Smooth muscle cell (in vitro differentiated cells): ENCODE data around the gene CYB5R2. TPM values are rescaled to one million over a fixed set of nuclear protein-coding genes. Genes with fewer than 3 reads are reported as not detected.

Experiments used
- DNase-seq: peaks from one replicate; lab custom pipeline; 2025; ENCODE audit not compliant: unreplicated experiment; lab: John Stamatoyannopoulos, UW
- H2AFZ ChIP-seq: fragments of 200-600 bp; sonication (generic); 2 replicates; pipeline ENCODE4 v1.6.0; 2016; ENCODE audit warnings: antibody characterized with exemption, low read depth, mild to moderate bottlenecking
- H3F3A ChIP-seq: fragments of 200-600 bp; sonication (generic); 2 replicates; pipeline ENCODE4 v1.6.0; 2017; ENCODE audit warnings: antibody characterized with exemption, low read depth
- H3K27ac ChIP-seq: fragments of 200-600 bp; sonication (generic); 2 replicates; pipeline ENCODE4 v1.5.1; 2016; ENCODE audit warnings: low read depth, mild to moderate bottlenecking
- H3K27me3 ChIP-seq: fragments of 200-600 bp; sonication (generic); 2 replicates; pipeline ENCODE4 v1.6.1; 2016; ENCODE audit warnings: low read depth, mild to moderate bottlenecking
- H3K36me3 ChIP-seq: fragments of 200-600 bp; sonication (generic); 2 replicates; pipeline ENCODE4 v1.5.1; 2016; ENCODE audit warnings: low read depth
- H3K4me1 ChIP-seq: fragments of 200-600 bp; sonication (generic); 2 replicates; pipeline ENCODE4 v1.5.1; 2016; ENCODE audit warnings: low read depth
- H3K4me2 ChIP-seq: fragments of 200-600 bp; sonication (generic); 2 replicates; pipeline ENCODE4 v1.6.0; 2016; ENCODE audit warnings: mild to moderate bottlenecking
- H3K4me3 ChIP-seq: fragments of 200-600 bp; sonication (generic); 2 replicates; pipeline ENCODE4 v1.5.1; 2016; ENCODE audit warnings: mild to moderate bottlenecking
- H3K79me2 ChIP-seq: fragments of 200-600 bp; sonication (generic); 2 replicates; pipeline ENCODE4 v1.6.0; 2016; ENCODE audit warnings: low read depth, mild to moderate bottlenecking
- H3K9ac ChIP-seq: fragments of 200-600 bp; sonication (generic); 2 replicates; pipeline ENCODE4 v1.6.0; 2016; ENCODE audit warnings: low read depth
- H3K9me3 ChIP-seq: fragments of 200-600 bp; sonication (generic); replicated peaks from 2 replicates; pipeline ENCODE4 v1.5.1; 2016; ENCODE audit warnings: low read depth
- H4K20me1 ChIP-seq: fragments of 200-600 bp; sonication (generic); 2 replicates; pipeline ENCODE4 v1.6.0; 2016; ENCODE audit warnings: low read depth
- CTCF ChIP-seq: fragments of 200-600 bp; sonication (generic); IDR thresholded peaks from 2 replicates; pipeline ENCODE4 v1.5.1; 2017; ENCODE audit warnings: borderline replicate concordance, mild to moderate bottlenecking, antibody characterized with exemption; ENCODE audit not compliant: insufficient read depth, poor library complexity, severe bottlenecking
- WGBS: methylation state at CpG from one replicate; pipeline ENCODE4 v1.1.7; 2016; ENCODE audit warnings: low lambda C conversion rate; 5-methylcytosine and 5-hydroxymethylcytosine counted together
- polyA plus RNA-seq: library from polyadenylated mRNA; unstranded; fragments of >200 nt; fragmentation: Nextera tagmentation; extraction: Ambion mirVana; gene quantifications from 2 replicates; pipeline ENCODE4 v1.2.1, GENCODE V29; 2016
- total RNA-seq: library from RNA; depleted of rRNA; stranded (reverse); fragments of >200 nt; gene quantifications from 2 replicates; pipeline ENCODE4 v1.2.3, GENCODE V29; 2014

CYB5R2 gene
- total and polyA plus RNA-seq, 2 experiments from 2014 or later: 32.4 to 45.1 TPM

GRCh38 chr11:7691759-7692350, 18.6 kb upstream of the CYB5R2 start:
- DNase-seq: no peak
- Histone ChIP-seq H3K27ac (peak overlapping the region; percentile 13), H3K4me2 (peak overlapping the region; percentile 22), H3K27me3 (no peaks in the 10 kb centered on the region), H4K20me1 (no peaks in the 10 kb centered on the region), H3K36me3 (no peaks in the 10 kb centered on the region), H3K9ac (no peak overlapping the region), H3K4me1 (peaks cover 8% of the 10 kb centered on the region), H3K79me2 (no peaks in the 10 kb centered on the region), H2AFZ (no peak overlapping the region), H3F3A (no peaks in the 10 kb centered on the region), H3K9me3 (no peaks in the 10 kb centered on the region), H3K4me3 (no peak overlapping the region)
- TF ChIP-seq CTCF: no peak
- WGBS: 73% methylated on average over 6 of the region's 6 CpGs

- H3K4me1 ChIP-seq: peaks cover 8% of the 10 kb centered on the region
- no peaks in the 10 kb centered on the region for H4K20me1 ChIP-seq
- no peak overlapping the region for H2AFZ ChIP-seq
- H3K27me3 ChIP-seq: no peaks in the 10 kb centered on the region
- no peaks in the 10 kb centered on the region for H3K9me3 ChIP-seq
- WGBS: 36% methylated on average over 6 of the region's 6 CpGs
- peak; percentile 45 for TF ChIP-seq CTCF
- no peak overlapping the region for H3K4me3 ChIP-seq
- no peaks in the 10 kb centered on the region for H3K36me3 ChIP-seq
- DNase-seq: no peak
- no peak overlapping the region for H3K9ac ChIP-seq
- no peak overlapping the region for H3K4me2 ChIP-seq
- no peak overlapping the region for H3K27ac ChIP-seq
- no peaks in the 10 kb centered on the region for H3F3A ChIP-seq
- no peaks in the 10 kb centered on the region for H3K79me2 ChIP-seq
These were observed 17.3 kb upstream of the CYB5R2 start for GRCh38 chr11:7690648-7691047.

GRCh38 chr11:7689239-7689638, 15.9 kb upstream of the CYB5R2 start:
- H4K20me1 ChIP-seq: no peaks in the 10 kb centered on the region
- no peak overlapping the region for H2AFZ ChIP-seq
- H3K9me3 ChIP-seq: no peaks in the 10 kb centered on the region
- no peak overlapping the region for H3K4me3 ChIP-seq
- no peak overlapping the region for H3K27ac ChIP-seq
- no peaks in the 10 kb centered on the region for H3F3A ChIP-seq
- no peaks in the 10 kb centered on the region for H3K27me3 ChIP-seq
- WGBS: 53% methylated on average over 4 of the region's 4 CpGs
- H3K4me2 ChIP-seq: no peak overlapping the region
- no peaks in the 10 kb centered on the region for H3K36me3 ChIP-seq
- H3K79me2 ChIP-seq: no peaks in the 10 kb centered on the region
- no peak for TF ChIP-seq CTCF
- no peak for DNase-seq
- no peak overlapping the region for H3K9ac ChIP-seq
- H3K4me1 ChIP-seq: peaks cover 8% of the 10 kb centered on the region

GRCh38 chr11:7688238-7688826, 15.0 kb upstream of the CYB5R2 start:
- H2AFZ ChIP-seq: no peak overlapping the region

More at GRCh38 chr11:7688238-7688826, 15.0 kb upstream of the CYB5R2 start:
- Histone ChIP-seq H3K27me3 (no peaks in the 10 kb centered on the region), H3K4me2 (no peak overlapping the region), H3K36me3 (no peaks in the 10 kb centered on the region), H3K27ac (no peak overlapping the region), H3K4me3 (no peak overlapping the region), H3K9me3 (no peaks in the 10 kb centered on the region), H3K79me2 (no peaks in the 10 kb centered on the region), H3K4me1 (peaks cover 8% of the 10 kb centered on the region), H4K20me1 (no peaks in the 10 kb centered on the region), H3F3A (no peaks in the 10 kb centered on the region), H3K9ac (no peak overlapping the region)
- 7% methylated on average over 4 of the region's 4 CpGs for WGBS
- no peak for DNase-seq
- peak; percentile 82 for TF ChIP-seq CTCF
